HG03378 (cell line): ENCODE data around the gene ATG16L2.
"Not testable (repeated sequence)": the region's sequence is repeated elsewhere in the genome, so short reads cannot be mapped to it uniquely, and the experiment has no call there.

ENCODE experiments used
- ATAC-seq: cut with Tn5 transposase; IDR thresholded peaks from one replicate; pipeline ENCODE4 v1.9.1; 2021; ENCODE audit warnings: mild to moderate bottlenecking, moderate library complexity; ENCODE audit not compliant: unreplicated experiment

The ATG16L2 gene

DNA sequence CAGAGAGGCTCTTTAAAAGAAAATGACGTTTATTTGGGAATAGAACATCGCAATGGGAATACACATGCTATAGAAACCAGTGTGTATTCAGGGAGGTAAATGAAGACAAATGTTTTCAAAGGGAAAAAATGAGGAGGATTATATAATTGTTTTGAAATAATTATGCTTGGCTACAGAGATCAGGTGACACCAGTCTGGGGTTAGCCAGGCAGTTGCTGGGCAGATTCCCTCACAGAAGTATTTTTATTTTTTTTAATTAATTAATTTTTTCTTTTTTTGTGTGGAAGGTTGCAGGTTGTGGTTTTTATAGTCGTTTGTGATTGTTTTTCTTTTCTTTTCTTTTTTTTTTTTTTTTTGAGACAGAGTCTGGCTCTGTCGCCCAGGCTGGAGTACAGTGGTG is 14.8 kb upstream of the ATG16L2 start:
- ATAC-seq: no peak

DNA sequence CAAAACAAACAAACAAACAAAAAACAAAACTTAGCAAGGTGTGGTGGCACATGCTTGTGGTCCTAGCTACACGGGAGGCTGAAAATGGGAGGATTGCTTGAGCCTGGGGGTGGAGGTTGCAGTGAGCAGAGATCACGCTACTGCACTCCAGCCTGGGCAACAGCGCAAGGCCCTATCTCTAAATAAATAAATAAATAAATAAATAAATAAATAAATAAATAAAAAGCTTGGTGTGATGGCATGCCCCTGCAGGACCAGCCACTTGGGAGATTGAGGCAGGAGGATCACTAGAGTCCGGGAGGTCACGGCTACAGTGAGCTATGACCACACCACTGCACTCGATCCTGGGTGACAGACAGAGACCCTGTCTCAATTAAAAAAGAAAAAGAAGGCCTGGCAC is 11.4 kb upstream of the ATG16L2 start:
- no peak for ATAC-seq

DNA sequence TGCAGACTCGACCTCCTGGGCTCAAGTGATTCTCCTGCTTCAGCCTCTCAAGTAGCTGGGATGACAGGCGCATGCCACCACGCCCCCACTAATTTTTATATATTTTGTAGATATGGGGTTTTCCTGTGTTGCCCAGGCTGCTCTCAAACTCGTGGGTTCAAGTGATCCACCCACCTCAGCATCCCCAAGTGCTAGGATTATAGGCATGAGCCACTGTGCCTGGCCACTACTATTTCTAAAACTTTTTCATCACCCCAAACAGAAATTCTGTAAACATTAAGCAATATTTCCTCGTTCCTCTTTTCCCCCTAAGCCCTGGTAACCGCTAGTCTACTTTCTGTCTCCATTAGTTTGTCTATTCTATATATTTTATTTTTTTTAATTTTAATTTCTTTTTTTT is 9.0 kb upstream of the ATG16L2 start:
- no peak for ATAC-seq

DNA sequence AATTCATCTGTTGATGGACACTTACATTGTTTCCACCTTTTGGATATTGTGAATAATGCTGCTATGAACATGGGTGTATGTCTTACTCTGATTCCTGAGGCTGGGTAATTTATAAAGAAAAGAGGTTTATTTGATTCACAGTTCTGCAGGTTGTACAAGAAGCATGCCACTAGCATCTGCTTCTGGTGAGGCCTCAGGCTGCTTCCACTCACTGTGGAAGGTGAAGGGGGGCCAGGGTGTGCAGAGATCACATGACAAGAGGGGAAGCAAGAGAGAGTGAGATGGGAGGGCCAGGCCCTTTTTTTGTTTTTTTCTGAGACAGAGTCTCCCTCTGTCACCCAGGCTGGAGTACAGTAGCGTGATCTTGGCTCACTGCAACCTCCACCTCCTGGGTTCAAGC is 7.8 kb upstream of the ATG16L2 start:
- not testable (repeated sequence) for ATAC-seq

DNA sequence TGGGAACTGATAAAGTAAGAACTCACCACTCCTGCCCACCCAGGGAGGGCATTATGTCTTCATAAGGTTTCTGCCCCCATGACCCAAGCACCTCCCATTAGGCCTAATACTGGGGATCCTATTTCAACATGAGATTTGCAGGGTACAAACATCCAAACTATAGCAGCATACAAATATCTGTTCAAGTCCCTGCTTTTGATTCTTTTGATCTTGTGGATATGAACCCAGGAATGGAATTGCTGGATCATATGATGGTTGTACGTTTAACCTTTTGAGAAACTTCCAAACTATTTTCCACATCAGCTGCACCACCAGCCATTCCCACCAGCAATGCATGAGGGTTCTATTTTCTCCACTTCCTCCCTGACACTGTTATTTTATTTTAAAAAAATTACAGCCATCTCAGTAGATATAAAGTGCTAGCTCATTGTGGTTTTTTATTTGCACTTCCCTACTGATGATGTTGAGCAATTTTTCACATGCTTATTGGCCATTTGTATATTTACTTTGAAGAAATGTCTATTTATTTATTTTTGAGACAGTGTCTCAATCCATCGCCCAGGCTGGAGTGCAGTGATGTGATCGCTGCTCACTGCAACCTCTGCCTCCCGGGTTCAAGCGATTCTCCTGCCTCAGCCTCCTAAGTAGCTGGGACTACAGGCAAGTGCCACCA is 7.1 kb upstream of the ATG16L2 start:
- no peak for ATAC-seq

DNA sequence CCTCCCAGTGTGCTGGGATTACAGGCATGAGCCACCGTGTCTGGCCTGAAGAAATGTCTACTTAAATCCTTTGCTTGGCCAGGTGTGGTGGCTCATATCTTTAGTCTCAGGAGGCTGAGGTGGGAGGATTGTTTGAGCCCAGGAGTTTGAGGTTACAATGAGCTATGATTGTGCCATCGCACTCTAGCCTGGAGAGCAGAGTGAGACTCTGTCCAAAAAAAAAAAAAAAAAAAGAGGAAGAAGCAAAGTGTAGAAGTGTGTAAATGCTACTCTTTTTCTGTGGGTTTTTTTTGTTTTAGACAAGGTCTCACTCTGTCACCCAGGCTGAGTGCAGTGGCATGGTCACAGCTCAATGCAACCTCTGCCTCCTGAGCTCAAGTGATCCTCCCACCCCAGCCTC is 6.4 kb upstream of the ATG16L2 start:
- no peak for ATAC-seq

DNA sequence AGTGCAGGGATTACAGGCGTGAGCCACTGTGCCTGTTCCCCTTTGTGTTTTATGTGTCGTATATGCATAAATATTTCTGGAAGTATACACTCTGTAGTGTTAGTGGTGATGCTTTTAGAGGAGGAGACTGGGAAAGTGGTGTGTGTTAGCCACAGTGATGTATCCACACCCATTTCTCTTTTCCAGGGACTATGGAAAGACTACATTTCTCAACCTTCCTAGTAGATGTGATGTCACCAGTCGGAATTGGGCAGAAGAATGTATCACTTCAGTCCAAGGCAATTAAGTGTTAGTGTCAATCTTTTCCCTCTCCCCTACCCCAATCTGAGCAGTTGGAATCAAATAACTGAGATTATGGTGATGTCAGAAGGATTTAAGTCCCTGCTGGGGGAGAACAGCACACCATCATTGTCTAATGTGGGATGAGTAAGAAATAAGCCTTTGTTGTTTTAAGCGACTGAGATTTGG is 5.8 kb upstream of the ATG16L2 start:
- ATAC-seq: no peak

DNA sequence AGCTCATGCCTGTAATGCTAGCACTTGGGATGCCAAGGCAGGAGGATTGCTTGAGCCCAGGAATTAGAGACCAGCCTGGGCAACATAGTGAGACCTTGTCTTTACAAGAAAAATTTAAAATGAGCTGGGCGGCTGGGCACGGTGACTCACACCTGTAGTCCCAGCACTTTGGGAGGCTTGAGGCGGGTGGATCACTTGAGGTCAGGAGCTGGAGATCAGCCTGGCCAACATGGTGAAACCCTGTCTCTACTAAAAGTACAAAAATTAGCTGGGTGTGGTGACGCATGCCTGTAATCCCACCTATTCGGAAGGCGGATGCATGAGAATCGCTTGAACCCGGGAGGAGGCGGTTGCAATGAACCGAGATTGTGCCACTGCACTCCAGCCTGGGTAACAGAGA is 2.5 kb upstream of the ATG16L2 start:
- ATAC-seq: not testable (repeated sequence)

DNA sequence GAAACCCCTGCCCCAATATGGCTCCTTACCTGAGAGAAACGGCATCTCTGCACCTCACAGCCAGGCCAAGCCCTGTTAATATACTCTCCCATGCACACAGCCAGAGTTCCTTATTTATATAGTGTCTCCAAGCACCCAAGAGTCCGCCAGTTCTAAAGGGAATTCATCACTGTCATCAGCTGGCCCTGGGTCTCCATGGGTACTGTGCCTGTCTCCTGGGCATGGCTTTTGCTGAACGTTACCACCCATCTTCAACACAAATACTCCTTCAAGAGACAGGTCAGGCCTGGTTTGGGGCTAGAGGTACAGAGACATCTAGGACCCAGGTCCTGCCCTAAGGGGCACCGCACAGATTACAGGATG is 1.6 kb upstream of the ATG16L2 start:
- ATAC-seq: no peak

DNA sequence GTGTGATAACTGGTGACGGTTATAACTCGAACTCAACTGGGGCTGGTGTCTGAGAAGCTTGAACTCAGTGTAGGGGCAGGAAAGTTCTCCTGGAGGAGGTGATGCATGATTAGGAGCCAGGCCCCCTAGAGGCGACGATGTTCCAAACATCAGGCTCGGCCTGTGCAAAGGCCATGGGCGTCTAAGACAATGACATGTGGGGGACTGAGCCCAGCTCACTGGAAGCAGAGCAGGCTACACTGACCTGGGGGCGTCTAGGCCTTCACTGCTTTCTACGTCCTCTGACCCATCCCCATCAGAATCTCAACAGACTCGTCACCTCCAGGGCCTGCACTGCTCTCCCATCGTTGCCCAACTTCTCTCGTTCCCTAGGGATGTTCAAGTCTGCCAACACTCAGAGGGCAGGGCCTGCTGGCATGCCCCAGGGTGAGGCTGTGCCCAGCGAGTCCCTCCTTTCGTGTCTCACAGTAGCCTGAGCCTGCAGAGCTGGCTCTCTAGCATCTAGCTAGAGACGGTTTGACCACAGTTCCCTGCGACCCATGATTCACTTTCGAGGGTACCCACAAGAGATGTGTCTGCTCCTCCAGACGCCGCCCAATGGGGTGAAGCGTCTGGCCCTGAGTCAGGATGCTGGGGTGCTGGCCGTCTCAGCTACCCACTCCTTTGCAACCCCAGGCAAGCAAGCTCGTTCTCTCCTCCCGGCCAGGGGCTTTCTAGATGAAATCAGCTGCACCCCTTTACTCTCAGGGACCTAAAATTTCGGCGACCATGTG is 1.1 kb upstream of the ATG16L2 start:
- ATAC-seq: peak; percentile 33

DNA sequence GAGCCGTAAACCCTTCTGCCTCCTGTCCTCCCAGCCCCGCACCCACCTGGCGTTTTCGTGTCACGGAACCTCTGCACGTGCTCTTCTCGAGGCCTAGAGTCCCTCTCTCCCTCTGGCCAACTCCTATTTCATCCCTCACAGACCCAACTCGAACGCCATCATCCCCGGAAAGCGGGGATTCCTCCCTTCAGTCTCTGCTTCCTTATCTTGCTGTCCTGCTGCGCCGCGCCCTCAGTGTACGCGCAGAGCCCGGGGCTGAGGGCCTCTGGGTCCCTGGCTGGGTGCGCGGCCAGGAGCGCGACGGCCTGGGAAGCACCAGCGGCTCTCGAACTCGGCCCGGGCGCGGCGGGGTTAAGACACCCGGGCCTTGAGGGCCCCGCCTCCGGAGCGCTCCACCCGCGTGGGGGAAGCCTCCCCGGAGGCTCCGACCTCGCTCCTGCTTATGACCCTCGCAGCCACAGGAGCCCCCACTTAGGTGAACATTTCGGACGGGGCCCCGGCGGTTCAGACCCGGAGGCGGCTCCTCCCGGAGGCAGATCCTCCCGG is 398 bp upstream of the ATG16L2 start:
- peak; percentile 29 for ATAC-seq

DNA sequence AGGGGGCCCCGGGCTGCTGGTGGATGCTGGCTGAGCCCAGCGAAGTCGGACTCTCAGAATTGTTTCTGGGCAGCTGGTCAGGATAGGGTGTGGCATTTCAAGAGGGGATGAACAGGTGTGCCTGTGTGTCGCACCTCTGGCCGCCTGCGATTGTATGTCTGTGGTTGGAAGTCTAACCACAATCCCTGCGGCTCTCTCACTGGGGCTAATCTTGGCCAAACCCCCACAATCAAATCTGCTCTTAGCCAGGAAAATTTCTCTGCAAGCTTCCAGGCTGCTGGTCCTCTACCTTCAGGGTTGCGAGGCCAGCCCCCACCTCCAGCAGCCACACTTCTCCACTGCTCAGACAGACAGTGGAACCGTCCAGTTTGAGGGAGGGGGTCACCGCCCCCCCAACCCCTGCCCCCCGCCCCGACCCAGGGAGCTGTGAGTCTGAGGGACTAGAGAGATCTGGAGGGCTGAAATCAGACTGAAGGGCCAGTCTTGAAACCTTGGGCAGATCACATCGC is 953 bp downstream of the ATG16L2 start:
- ATAC-seq: no peak

DNA sequence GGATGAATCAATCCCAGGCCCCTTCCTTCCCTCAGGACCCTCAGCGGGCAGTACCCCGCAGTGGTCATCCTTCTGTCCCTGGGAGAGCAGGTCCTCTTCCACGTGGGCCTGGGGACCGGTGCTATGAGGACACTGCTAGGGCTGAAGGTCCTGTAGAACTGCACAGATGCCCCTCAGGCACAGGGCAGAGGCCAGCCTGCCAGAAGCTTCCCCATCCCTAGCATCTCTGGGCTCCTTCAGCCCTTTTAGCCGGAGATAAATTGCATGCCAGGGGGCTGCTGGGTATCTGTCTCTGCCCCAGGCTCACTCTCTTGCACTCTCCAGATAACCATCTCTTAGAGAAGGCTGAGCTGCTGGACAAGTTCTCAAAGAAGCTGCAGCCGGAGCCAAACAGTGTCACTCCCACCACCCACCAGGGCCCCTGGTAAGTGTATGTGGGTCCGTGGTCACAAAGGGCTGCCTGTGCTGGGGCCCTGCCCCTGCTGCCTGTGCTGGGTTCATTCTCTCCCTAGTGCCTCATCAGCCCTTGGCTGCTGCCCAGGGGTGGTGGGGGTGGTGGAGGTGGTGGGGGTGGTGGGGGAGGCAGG is 2.3 kb downstream of the ATG16L2 start:
- ATAC-seq: no peak

DNA sequence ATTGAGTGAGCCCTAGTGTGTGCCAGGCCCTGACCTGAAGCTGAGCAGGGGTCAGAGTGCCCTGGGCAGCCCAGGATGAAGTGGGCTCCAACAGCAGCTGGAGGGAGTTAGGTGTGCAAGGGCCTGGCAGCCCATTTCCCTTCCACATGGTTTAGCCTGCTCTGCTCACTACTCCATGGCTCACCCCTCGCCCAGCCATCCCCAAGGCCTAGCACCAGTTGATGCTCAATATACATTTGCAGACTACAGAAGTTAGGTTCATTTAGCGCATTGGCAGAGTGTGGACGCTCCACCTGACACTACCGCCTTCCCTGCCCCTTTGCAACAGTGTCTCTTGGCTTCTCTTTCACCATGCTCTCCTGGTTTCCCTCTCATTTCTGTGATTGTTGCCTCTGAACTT is 3.8 kb downstream of the ATG16L2 start:
- ATAC-seq: no peak

DNA sequence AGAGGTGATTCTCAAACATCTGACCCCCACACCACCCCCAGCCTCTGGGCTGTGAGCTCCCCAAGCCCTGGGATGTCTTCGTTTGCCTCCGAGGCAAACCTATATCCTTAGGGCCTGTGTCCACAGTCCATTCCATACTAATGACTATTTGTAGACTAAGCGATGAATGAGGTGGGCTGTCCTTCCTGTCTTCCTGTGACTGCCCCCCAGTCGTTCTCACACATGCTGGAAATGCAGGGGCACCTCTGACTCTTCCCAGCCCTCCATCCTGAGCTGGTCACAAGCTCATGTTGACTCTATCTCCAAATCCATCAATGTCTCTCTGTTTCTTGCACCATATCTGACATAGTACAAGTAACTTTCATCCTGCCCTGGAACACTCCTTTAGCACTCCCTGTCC is 4.8 kb downstream of the ATG16L2 start:
- no peak for ATAC-seq

DNA sequence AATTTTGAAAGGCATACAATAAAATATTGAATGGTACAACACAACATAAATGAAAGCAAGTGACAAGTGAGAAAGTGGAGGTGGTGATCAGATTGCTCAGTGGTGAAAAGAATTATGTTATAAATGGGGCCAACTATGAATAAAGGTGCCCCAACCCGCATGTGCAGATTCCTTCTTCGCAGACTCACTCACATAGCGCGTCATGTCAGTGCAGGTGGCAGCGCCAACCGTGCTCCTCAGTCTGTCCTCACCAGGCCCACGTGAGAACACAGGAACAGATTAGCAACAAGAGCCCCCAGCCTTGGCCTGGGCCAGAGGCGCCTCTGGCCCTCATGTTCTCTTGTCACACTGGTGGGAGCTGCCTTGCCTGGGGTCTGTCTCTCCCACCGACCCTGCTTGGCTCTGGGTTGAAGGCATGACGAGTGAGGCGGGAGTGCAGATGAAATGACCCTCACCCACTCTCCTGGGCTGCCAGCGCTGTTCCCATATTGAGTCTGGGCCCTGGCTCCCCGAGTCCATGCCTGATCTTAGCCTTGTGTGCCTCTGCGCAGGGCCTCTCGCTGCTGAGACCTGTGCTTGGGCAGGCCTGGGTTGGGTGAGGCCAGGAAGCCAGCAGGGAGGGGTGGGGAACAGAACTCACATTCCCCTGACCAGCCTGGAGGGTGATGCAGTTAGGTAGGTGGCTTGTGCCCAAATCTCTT is 6.4 kb downstream of the ATG16L2 start:
- no peak for ATAC-seq

DNA sequence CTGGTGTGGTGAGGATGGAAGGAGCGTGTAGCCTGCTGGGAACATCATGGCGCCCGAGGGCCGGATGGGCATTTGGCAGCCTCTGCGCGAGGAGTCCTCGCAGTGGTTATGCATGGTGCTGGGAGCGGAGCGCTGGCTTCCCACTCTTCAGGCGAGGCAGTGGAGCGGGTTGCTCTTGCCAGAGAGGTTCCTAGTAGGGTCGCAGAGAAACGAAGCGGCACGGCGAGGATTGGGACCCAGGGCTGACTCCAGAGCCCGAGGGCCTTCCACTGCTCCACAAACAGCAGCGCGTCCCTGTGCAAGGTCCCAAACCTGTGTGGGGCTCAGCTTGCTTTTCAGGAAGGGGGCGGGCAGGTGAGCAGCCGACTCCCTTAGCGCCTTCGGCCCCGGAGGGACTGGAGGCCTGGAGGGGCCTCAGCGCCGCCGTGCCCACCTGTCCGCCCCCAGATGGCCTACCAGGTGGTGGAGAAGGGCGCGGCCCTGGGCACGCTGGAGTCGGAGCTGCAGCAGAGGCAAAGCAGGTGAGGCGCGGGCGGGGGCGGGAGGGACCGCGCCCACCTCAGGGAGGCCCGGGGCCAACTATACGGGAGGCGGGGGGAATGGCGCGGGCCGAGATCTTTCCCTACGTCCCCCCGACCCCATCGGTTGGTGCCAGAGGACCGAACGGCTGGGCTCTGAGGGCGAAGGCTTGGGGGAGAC is 7.2 kb downstream of the ATG16L2 start:
- no peak for ATAC-seq

DNA sequence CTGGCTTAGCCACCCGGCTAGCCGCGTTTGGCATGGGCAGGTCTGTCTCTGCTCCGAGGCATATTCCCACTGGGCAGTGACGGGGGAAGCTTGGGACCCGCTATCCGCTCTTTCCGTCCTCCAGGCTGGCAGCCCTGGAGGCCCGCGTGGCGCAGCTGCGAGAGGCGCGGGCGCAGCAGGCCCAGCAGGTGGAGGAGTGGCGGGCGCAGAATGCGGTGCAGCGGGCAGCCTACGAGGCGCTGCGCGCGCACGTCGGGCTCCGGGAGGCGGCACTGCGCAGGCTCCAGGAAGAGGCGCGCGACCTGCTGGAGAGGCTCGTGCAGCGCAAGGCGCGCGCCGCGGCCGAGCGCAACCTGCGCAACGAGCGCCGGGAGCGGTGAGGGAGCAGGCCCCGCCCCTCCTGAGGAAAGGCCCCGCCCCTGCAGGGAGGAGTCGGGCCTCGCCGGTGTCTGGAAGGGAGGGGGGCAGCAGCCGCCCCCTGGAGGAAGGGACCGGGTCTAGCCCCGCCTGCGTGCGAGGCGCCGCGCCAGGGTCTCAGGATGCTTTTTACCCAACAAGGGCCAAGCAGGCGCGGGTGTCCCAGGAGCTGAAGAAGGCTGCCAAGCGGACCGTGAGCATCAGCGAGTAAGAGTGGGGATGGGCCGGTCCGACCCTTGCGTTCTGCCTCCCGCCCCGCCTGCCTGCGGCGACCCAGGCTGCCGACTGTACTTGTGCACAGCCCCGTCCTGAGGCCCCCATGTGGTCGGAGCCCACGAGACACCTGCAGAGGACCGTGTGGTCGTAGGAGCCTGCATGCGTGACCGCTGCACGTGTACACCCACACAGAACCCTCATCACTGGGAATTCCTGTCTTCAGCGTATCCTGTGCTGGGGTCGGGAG is 7.9 kb downstream of the ATG16L2 start:
- ATAC-seq: peak; percentile 50

DNA sequence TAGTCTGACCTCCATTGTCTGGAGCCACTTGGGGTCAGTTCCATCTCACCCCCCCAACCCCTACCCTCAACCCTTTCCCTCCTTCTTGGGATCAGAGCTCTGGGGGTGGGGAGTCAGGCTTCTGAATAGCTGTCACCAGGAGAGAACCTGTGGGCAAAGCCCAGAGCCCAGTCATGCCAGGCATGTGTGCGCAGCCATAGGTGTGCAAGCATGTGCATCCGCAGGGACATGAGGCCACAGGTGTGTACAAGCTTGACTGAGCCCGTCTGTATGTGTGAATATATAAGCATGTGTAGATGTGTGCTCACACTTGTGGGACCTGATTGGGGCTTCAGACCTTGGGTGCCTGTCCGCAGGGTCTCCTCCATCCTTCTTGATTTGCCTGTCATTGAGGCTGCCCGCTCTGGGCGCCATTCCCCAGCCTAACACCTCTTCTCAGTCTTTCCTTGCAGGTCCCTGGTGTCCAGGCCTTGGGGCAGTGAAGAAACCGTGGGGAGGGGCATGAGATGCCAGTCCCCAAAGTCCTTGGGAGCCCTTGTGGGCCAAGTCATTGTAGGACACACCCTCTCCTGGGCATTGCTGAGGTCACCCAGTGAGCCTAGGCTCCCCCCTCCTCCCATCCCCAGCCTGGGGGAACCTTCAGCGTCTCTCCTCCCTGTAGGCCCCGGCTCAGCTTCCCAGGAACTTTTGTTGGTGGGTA is 9.0 kb downstream of the ATG16L2 start:
- ATAC-seq: no peak
